Measurements from ENCODE around the gene NMT2. TPM values are rescaled to one million over a fixed set of nuclear protein-coding genes. Genes with fewer than 3 reads are reported as not detected.

The NMT2 gene
- total RNA-seq, 1 experiment from 2014 or later: 14.3 TPM

- CTCF ChIA-PET: no interaction called here
- in situ Hi-C loops (cut with HindIII; ENCODE audit: low pct_unique_long_range_greater_than_20kb, low sequenced_read_pairs): no loop called here
- no peak overlapping the region for H3K4me3 ChIP-seq (ENCODE audit: low read depth in 2 of 2, low read length in 2 of 2)
- no peaks in the 10 kb centered on the region for H3K4me1 ChIP-seq (ENCODE audit: control insufficient read depth, insufficient read depth, low read length)
- ATAC-seq (no peak), DNase-seq (ENCODE audit: low read depth, low spot score) (no peak)
- H3K27ac ChIP-seq (ENCODE audit: low read length): no peak overlapping the region
- BruUV-seq (replicated peaks): no TSS peak
- intact Hi-C loops (cut with micrococcal nuclease; ENCODE audit: unreplicated experiment): no loop called here
- no peaks in the 10 kb centered on the region for H3K27me3 ChIP-seq (ENCODE audit: control insufficient read depth, insufficient read depth, low read length)
- TF ChIP-seq POLR2AphosphoS5 (IDR thresholded peaks at IDR 0.05; ENCODE audit: low read depth, low read length) (no peak), SIN3A (IDR thresholded peaks at IDR 0.05; ENCODE audit: borderline replicate concordance, insufficient read depth, low read depth, low read length) (no peak), CTCF (IDR thresholded peaks at IDR 0.05) (no peak)
- no peaks in the 10 kb centered on the region for H3K36me3 ChIP-seq (ENCODE audit: control insufficient read depth, insufficient read depth, low read length)
- POLR2A ChIA-PET: no interaction called here
- H3K9me3 ChIP-seq (ENCODE audit: control insufficient read depth, insufficient read depth, low read depth, low read length): no peaks in the 10 kb centered on the region
Measured at GRCh38 chr10:15152556-15152955, 15.9 kb downstream of the NMT2 start.

- H3K4me3 ChIP-seq (ENCODE audit: low read depth in 2 of 2, low read length in 2 of 2): no peak overlapping the region
- no peaks in the 10 kb centered on the region for H3K27me3 ChIP-seq (ENCODE audit: control insufficient read depth, insufficient read depth, low read length)
- TF ChIP-seq SIN3A (IDR thresholded peaks at IDR 0.05; ENCODE audit: borderline replicate concordance, insufficient read depth, low read depth, low read length) (no peak), CTCF (IDR thresholded peaks at IDR 0.05) (no peak), POLR2AphosphoS5 (IDR thresholded peaks at IDR 0.05; ENCODE audit: low read depth, low read length) (no peak), REST (IDR thresholded peaks at IDR 0.05; ENCODE audit: insufficient read depth in 1 of 2, low read depth in 2 of 2, low read length in 1 of 2) (no peak), TCF7L2 (IDR thresholded peaks at IDR 0.05; ENCODE audit: low read depth, low read length) (no peak)
- POLR2A ChIA-PET: no interaction called here
- BruUV-seq (replicated peaks): no TSS peak
- intact Hi-C loops (cut with micrococcal nuclease; ENCODE audit: unreplicated experiment) (no loop called here), in situ Hi-C loops (cut with HindIII; ENCODE audit: low pct_unique_long_range_greater_than_20kb, low sequenced_read_pairs) (no loop called here)
- H3K27ac ChIP-seq (ENCODE audit: low read length): no peak overlapping the region
- ATAC-seq: no peak
- CTCF ChIA-PET: no interaction called here
- no peaks in the 10 kb centered on the region for H3K4me1 ChIP-seq (ENCODE audit: control insufficient read depth, insufficient read depth, low read length)
- no peaks in the 10 kb centered on the region for H3K9me3 ChIP-seq (ENCODE audit: control insufficient read depth, insufficient read depth, low read depth, low read length)
- H3K36me3 ChIP-seq (ENCODE audit: control insufficient read depth, insufficient read depth, low read length): no peaks in the 10 kb centered on the region
- DNase-seq (ENCODE audit: low read depth, low spot score): no peak
Measured at GRCh38 chr10:15150563-15150962, 17.9 kb downstream of the NMT2 start.

Data from Panc1 (cell line).